HG02973 (cell line): ENCODE measurements around the gene ATP5MG.

Experiments used
- ATAC-seq: cut with Tn5 transposase; IDR thresholded peaks from one replicate; pipeline ENCODE4 v1.9.1; 2021; ENCODE audit warnings: moderate library complexity; ENCODE audit not compliant: unreplicated experiment

ATP5MG gene

DNA sequence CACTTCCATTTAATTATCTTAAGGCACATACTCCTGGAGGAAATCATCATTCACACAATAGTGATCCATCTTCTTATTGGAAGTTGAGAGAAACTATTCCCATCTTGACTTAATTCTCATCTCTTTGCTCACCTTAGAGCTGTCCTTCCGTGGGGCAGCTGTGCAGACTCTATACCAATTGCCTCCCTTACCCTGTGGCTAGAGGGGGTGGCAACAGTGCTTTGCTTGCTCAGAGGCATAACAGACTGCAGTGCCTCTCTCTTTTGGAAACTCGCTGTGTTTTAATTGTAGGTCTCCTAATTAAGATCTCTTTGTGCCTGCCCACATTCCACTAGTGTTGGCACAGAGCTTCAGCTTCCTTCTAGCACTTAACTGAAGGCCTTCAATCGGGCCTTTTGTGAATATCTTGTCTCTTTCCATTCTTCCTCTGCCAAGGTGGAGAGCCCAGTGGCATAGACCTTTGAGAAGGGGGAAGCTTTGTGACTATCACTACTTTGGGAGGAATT lies 40.4 kb downstream of the ATP5MG start:
- ATAC-seq, result no peak

- ATAC-seq, result no peak
Observed at GRCh38 chr11:118442301-118442700, 40.9 kb downstream of the ATP5MG start.

DNA sequence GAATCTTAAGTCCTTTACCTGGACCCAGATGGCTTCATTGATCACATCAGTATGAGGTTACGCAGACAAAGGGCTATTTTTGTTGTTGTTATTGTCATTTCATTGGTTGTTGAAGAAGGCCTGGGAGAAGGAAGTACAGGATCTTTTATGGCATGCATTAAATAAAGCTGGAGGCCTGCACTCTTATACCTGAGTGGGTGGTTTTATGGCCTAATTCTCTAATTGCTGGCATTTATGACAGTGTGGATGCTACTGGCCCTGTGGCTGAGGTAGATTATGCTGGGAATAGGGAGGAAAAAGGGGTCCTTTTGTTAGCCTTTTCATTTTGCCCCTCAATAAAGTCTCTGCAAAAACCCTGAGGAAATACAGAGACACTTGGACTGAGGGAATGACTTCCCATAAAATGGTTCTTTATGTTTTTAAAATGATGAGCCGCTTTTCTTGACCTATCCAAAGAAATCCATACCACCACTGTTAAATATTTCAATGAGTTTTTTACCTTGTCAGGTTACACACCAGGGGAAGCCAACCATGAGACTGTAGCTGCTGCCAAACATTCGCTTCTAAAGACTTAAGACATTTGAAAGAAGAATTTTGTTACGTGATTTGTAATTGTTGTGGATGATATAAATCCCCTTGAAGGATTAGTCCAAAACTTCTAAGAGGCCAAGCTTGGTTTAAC lies 41.6 kb downstream of the ATP5MG start:
- no peak for ATAC-seq

GRCh38 chr11:118443590-118444218 lies 42.3 kb downstream of the ATP5MG start:
- ATAC-seq, result peak; percentile 38

GRCh38 chr11:118447423-118447822 lies 46.0 kb downstream of the ATP5MG start:
- ATAC-seq, result no peak

DNA sequence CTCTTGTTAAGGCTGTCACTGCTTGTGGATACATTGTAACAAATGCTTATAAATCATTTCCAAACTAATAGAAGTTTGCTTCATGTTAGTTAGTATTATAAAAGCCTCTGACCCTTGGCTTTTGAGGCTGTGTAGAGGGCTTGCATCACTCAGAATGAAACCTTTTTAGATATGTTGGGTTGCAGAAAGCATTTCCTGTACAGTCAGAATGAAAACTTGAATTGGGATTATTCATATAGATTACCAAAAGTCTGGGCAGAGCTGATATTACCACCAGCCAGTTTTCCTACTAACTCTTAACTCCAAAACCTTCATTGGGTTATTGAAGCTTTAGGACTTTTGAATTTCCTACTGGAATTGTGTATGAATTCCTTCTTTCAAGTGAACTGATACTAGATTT lies 46.9 kb downstream of the ATP5MG start:
- ATAC-seq, result peak; percentile 71

DNA sequence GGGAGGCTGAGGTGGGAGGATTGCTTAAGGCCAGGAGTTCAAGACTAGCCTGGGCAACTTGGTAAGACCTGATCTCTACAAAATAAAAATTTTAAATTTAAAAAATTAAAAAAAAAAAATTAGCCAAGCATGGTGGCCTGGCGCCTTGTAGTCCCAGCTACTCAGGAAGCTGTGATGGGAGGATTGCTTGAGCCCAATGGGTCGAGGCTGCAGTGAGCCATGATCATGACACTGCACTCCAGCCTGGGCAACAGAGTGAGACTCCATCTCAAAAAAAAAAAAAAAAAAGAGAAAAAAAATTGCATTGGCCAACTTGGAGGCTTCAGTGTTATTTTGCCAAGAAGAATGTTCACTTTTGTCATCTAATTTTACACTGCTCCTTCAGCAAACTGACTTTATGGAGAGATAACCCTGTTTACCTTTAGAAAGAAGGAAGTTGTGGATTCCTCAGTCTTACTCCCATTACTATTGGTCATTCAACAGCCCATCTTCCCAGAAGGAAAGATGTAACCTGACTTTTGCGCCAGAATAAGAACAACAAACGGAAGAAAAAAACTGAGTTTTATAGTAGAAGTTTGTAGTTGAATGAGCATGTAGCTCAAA lies 48.0 kb downstream of the ATP5MG start:
- ATAC-seq, result no peak

- ATAC-seq, result no peak
Observed at GRCh38 chr11:118450451-118450850, 49.0 kb downstream of the ATP5MG start.
